Testis (tissue), 3 donors: ENCODE results near the gene SLC22A23. TPM values are rescaled to one million over a fixed set of nuclear protein-coding genes. Genes with fewer than 3 reads are reported as not detected.

Experiments used
- DNase-seq: peaks from one replicate; pipeline ENCODE4 v3.0.0-alpha.2; 2019
- H3K27ac ChIP-seq, 2 donors: fragments of 200-600 bp; sonication (generic); one replicate each; pipeline ENCODE4 v1.5.1; 2019
- H3K27me3 ChIP-seq: fragments of 200-600 bp; sonication (generic); one replicate; pipeline ENCODE4 v1.5.1; 2019
- H3K36me3 ChIP-seq: fragments of 200-600 bp; sonication (generic); one replicate; pipeline ENCODE4 v1.5.1; 2017; ENCODE audit warnings: low read depth; ENCODE audit errors: missing control alignments
- H3K4me1 ChIP-seq: fragments of 200-600 bp; sonication (generic); one replicate; pipeline ENCODE4 v1.5.1; 2019
- H3K4me3 ChIP-seq, 2 donors: fragments of 200-600 bp; sonication (generic); one replicate each; pipeline ENCODE4 v1.5.1; 2017 to 2019
- H3K9me3 ChIP-seq: fragments of 200-600 bp; sonication (generic); one replicate; pipeline ENCODE4 v1.5.1; 2017
- CTCF ChIP-seq, 3 experiments: fragments of 450-650 bp in 2 of 3; fragments of 200-600 bp in 1 of 3; sonication (generic) in 1 of 3; IDR thresholded peaks; one replicate each; pipeline ENCODE4 v1.5.1; 2016 to 2019; ENCODE audit warnings: antibody characterized with exemption in 3 of 3, mild to moderate bottlenecking in 2 of 3, moderate library complexity in 1 of 3
- POLR2A ChIP-seq: fragments of 450-650 bp; IDR thresholded peaks from one replicate; pipeline ENCODE4 v1.6.1; 2017; ENCODE audit warnings: antibody characterized with exemption, mild to moderate bottlenecking, moderate library complexity
- whole genome bisulfite sequencing, 2 donors: methylation state at CpG; one replicate each; pipeline ENCODE4 v1.1.5; 2018; 5-methylcytosine and 5-hydroxymethylcytosine counted together
- intact Hi-C: fragments of 100-400 bp; cut with DNase I; formaldehyde crosslinking; loops from one replicate; pipeline ENCODE4 v1.15.1; 2023; ENCODE audit warnings: low total_unique reads
- polyA plus RNA-seq: library from polyadenylated mRNA; stranded (reverse); fragments of 350-450 nt; fragmentation: Illumina TruSeq; extraction: RNeasy Lipid Tissue Mini Kit (QIAGEN cat#74804); gene quantifications from one replicate; pipeline ENCODE4 v1.2.3, GENCODE V29; 2014; ENCODE audit warnings: low read depth, low replicate concordance; ENCODE audit not compliant: insufficient read depth
- total RNA-seq, 2 donors: library from RNA; depleted of rRNA; stranded (reverse); fragments of >200 nt; gene quantifications; one replicate each; pipeline ENCODE4 v1.2.3, GENCODE V29; 2016

Gene SLC22A23
- total and polyA plus RNA-seq, 3 donors from 2014 or later = 9.0 to 20.9 (median 14.9) TPM

GRCh38 chr6:3457710-3458602 is 1.1 kb upstream of the SLC22A23 start:
- Histone ChIP-seq H3K36me3 (no peaks in the 10 kb centered on the region), H3K27ac (no peak overlapping the region), H3K4me1 (peaks cover 9% of the 10 kb centered on the region), H3K4me3 (peak overlapping the region; percentile 50 to 54), H3K9me3 (no peaks in the 10 kb centered on the region), H3K27me3 (no peaks in the 10 kb centered on the region)
- peak; percentile 28 for DNase-seq
- WGBS, 2 donors = 13 to 17% methylated on average over 29 of the region's 29 CpGs
- intact Hi-C loops = loop anchor here (10.0 kb wide), 1 partner anchor 173 kb away; no protein-coding TSS in a partner anchor
- TF ChIP-seq CTCF (IDR thresholded peaks at IDR 0.05) (no peak), POLR2A (no peak)

- peaks cover 9% of the 10 kb centered on the region for H3K4me1 ChIP-seq
- DNase-seq = no peak
- no peaks in the 10 kb centered on the region for H3K27me3 ChIP-seq
- WGBS, 2 donors = 1% methylated on average over 56 of the region's 89 CpGs; no CpG with 5 or more reads in 1 of the 2 donors
- H3K27ac ChIP-seq = no peak overlapping the region
- no peak for TF ChIP-seq POLR2A
- no peak for TF ChIP-seq CTCF (IDR thresholded peaks at IDR 0.05)
- intact Hi-C loops = loop anchor here (10.0 kb wide), 1 partner anchor 172 kb away; no protein-coding TSS in a partner anchor
- H3K9me3 ChIP-seq = no peaks in the 10 kb centered on the region
- peak overlapping the region in 1 of 2 donors; percentile 50 for H3K4me3 ChIP-seq
- H3K36me3 ChIP-seq = no peaks in the 10 kb centered on the region
Observed at GRCh38 chr6:3456395-3456897, 404 bp downstream of the SLC22A23 start.

- TF ChIP-seq POLR2A = no peak
- TF ChIP-seq CTCF (IDR thresholded peaks at IDR 0.05) = no peak
- Histone ChIP-seq H3K36me3 (no peaks in the 10 kb centered on the region), H3K4me3 (peak overlapping the region in 1 of 2 donors; percentile 47), H3K9me3 (no peaks in the 10 kb centered on the region), H3K27me3 (no peaks in the 10 kb centered on the region), H3K4me1 (peaks cover 9% of the 10 kb centered on the region), H3K27ac (no peak overlapping the region)
- intact Hi-C loops = loop anchor here (10.0 kb wide), 1 partner anchor 171 kb away; no protein-coding TSS in a partner anchor
- WGBS, 2 donors = 1 to 2% methylated on average over 36 to 40 of the region's 58 CpGs
- no peak for DNase-seq
Observed at GRCh38 chr6:3455569-3456394, 1.1 kb downstream of the SLC22A23 start.

GRCh38 chr6:3455147-3455568 is 1.7 kb downstream of the SLC22A23 start:
- Histone ChIP-seq H3K4me3 (peak overlapping the region in 1 of 2 donors; percentile 47), H3K27me3 (no peaks in the 10 kb centered on the region), H3K27ac (no peak overlapping the region), H3K4me1 (peaks cover 9% of the 10 kb centered on the region), H3K9me3 (no peaks in the 10 kb centered on the region), H3K36me3 (no peaks in the 10 kb centered on the region)
- DNase-seq = no peak
- 39 to 40% methylated on average over 11 of the region's 11 CpGs for WGBS, 2 donors
- intact Hi-C loops = loop anchor here (10.0 kb wide), 1 partner anchor 170 kb away; no protein-coding TSS in a partner anchor
- no peak for TF ChIP-seq CTCF (IDR thresholded peaks at IDR 0.05)
- no peak for TF ChIP-seq POLR2A
